NCI-H187 treated with DMSO at 0.1 percent for 48 hours (cell line): ENCODE results near the gene CBLC.
"Not testable (repeated sequence)": the region's sequence is repeated elsewhere in the genome, so short reads cannot be mapped to it uniquely, and the experiment has no call there.

Source experiments
- DNase-seq: peaks from one replicate; lab custom pipeline; 2025; lab: John Stamatoyannopoulos, UW

CBLC gene

DNA sequence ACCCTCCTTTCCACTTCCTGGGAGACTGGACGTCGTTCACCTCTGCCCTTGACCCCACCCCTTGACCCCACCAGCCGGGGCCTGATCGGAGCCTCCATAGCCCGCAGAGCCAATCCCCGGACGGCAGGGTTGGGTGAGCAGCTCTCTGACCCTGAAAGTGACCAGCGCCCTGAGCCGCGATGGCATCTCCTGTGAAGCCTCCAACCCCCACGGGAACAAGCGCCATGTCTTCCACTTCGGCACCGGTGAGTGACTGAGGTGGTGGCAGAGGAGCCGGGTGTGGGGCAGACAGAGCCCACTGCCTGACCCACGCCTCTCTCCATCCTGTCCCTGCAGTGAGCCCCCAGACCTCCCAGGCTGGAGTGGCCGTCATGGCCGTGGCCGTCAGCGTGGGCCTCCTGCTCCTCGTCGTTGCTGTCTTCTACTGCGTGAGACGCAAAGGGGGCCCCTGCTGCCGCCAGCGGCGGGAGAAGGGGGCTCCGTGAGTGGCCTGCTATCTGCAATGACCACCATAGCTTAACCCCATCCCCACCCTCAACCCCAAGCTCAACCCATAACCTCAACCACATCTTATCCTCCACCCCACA is 41.6 kb downstream of the CBLC start:
- no peak for DNase-seq

DNA sequence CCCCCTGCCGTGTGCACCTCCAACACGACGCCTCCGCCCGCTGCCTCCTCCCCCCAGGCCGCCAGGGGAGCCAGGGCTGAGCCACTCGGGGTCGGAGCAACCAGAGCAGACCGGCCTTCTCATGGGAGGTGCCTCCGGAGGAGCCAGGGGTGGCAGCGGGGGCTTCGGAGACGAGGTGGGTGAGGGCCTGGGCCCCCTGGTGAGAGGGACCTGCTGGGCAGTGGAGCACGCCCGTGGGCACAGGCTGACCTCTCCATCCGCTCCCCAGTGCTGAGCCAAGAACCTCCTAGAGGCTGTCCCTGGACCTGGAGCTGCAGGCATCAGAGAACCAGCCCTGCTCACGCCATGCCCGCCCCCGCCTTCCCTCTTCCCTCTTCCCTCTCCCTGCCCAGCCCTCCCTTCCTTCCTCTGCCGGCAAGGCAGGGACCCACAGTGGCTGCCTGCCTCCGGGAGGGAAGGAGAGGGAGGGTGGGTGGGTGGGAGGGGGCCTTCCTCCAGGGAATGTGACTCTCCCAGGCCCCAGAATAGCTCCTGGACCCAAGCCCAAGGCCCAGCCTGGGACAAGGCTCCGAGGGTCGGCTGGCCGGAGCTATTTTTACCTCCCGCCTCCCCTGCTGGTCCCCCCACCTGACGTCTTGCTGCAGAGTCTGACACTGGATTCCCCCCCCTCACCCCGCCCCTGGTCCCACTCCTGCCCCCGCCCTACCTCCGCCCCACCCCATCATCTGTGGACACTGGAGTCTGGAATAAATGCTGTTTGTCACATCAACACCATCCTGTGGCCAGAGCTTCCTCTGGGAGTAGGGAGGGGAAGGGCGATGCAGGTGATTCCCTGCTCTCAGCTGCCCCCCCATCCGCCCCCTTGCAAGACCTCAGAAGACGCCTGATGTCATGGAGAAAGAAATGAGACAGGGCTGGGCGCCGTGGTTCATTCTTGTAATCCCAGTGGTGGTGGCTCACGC is 43.2 kb downstream of the CBLC start:
- no peak for DNase-seq

GRCh38 chr19:44822177-44822576 is 44.5 kb downstream of the CBLC start:
- no peak for DNase-seq

GRCh38 chr19:44822670-44823372 is 45.1 kb downstream of the CBLC start:
- no peak for DNase-seq

GRCh38 chr19:44823373-44823698 is 45.6 kb downstream of the CBLC start:
- no peak for DNase-seq

DNA sequence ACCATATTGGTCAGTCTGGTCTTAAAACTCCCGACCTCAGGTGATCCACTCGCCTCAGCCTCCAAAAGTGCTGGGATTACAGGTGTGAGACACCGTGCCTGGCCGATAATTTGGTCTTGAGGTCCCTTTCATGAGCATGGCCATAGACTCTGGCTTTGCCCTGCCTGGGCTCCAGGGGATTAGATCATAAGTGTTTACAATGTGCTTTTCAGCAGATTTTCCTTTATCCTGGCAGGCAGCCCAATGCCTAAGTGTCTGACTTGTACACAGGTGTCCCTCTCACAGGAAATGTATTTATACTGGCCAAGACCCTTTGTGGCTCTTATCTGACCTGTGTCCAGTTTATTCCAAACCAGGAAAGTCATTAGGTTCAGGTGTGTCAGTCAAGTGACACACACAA is 47.1 kb downstream of the CBLC start:
- DNase-seq, result no peak

GRCh38 chr19:44832875-44833274 is 55.2 kb downstream of the CBLC start:
- not testable (repeated sequence) for DNase-seq

- DNase-seq, result not testable (repeated sequence)
Measured at GRCh38 chr19:44834399-44834798, 56.7 kb downstream of the CBLC start.

DNA sequence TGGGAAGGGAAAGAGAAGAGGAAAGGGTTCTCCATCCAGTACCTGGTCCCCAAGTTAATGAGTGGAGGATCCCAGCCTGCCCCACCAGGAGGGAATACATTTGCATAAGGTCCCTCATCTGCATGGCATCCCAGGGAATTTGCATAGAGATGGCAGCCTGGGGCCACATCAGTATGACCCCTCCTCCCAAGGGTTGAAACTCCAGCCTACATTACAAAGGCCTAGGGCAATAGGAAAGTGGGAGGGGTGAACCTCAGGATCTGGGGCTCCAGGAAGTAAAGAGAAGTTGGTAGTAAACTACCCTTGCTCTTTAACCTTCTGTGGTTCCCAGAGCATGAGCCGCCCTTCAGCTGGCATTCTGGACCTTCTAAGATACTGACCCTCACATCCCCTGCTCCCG is 61.6 kb downstream of the CBLC start:
- no peak for DNase-seq

DNA sequence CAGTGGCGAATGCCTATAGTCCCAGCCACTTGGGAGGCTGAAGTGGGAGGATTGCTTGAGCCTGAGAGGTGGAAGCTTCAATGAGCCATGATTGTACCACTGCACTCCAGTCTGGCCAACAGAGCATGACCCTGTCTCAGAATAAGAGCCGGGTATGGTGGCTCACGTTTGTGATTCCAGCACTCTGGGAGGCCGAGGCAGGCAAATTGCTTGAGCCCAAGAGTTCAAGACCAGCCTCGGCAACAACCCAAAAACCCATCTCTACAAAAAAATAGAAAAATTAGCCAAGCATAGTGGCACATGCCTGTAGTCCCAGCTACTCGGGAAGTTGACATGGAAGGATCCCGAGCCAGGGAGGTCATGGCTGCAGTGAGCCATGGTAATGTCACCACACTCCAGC is 63.1 kb downstream of the CBLC start:
- DNase-seq, result no peak

DNA sequence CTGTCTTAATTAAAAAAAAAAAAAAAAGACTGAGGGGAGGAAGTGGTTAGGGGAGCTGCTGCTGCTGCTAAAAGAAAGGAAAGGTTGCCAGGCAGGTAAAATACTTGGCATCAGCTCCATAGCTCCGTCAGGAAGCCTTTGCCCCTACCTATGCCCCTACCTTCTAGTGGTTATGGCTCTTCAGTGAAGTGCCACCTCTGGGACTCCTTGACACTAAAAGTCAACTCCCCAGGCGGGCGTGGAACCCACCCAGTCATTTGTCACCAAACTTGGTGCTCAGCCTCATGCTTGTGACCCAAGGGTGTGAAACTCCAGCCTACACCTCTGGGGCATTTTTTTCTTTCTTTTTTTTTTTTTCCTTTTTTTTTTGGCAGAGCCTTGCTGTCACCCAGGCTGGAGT is 63.5 kb downstream of the CBLC start:
- DNase-seq, result no peak

DNA sequence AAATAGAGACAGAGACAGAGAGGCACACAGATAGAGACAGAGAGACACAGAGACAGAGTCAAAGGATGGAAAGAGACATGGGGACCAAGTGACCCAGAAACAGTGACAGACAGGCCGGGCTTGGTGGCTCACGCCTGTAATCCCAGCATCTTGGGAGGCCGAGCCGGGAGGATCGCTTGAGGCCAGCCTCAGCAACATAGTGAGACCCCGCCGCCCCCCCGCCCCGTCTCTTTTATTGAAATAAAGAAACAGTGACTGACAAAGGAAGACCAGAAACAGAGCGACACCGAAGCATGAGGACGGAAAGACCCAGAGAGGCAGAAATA is 67.6 kb downstream of the CBLC start:
- DNase-seq, result no peak

- DNase-seq, result peak; percentile 25
Measured at GRCh38 chr19:44845612-44846454, 68.1 kb downstream of the CBLC start, which contains the start of gene NECTIN2. NECTIN2 (plus strand) TSS chr19:44846297; CDS start chr19:44846526, 229 bp downstream.

GRCh38 chr19:44846455-44847143 is 68.9 kb downstream of the CBLC start:
- no peak for DNase-seq

GRCh38 chr19:44847144-44848035 is 69.7 kb downstream of the CBLC start:
- no peak for DNase-seq

DNA sequence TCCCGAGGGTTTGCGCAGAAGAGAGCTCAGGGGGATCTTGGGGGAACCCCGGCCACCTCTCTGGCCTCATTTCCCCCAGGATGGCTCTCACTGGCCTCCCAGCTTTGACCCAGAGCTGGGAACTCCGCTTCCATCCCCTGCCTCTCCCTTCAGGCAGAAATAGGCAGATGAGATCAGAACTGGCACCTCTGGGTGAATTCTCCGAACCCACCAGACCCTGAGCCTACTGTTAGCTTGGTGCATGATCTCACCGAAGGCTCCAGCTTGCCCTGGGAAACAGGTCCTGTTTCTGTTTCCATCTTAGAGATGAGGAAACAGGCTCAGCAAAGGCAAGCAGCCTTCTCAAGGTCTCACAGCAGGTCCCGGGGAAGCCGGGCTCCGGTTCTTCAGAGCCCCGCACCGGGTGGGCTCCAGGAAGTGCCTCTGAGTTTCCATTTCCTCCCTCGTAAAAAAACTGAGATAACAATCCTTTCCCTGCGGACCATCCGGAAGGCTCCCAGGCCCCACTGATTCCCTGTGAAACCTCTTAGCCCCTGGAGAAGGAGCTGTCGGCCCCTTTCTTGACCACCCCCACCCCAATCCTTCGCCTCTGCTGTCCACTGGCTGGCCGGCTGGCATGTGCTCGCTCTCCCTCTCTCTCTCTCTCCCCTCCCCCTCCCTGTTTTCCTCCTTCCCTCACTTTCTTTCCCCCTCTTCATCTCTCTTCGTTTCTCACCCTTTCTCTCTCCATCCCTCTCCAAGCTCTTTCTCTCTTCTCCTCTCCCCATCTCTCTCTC is 70.5 kb downstream of the CBLC start:
- DNase-seq, result no peak

GRCh38 chr19:44848812-44849447 is 71.2 kb downstream of the CBLC start:
- no peak for DNase-seq
